Type B pancreatic cell (in vitro differentiated cells): ENCODE measurements around the gene SBF1. TPM values are rescaled to one million over a fixed set of nuclear protein-coding genes. Genes with fewer than 3 reads are reported as not detected.
A peak's percentile ranks its signal among the peaks of the same experiment; 100 is the strongest.

Experiments used
- DNase-seq: peaks from one replicate; pipeline ENCODE4 v3.0.0; 2021; ENCODE audit warnings: mixed read lengths; ENCODE audit not compliant: unreplicated experiment; ENCODE audit errors: extremely low spot score
- H3K27ac Mint-ChIP-seq: 2 replicates; pipeline ENCODE4 v1.8.0; 2021; ENCODE audit warnings: mild to moderate bottlenecking, mixed read lengths
- H3K27me3 Mint-ChIP-seq: 2 replicates; pipeline ENCODE4 v1.8.0; 2021; ENCODE audit warnings: mixed read lengths
- H3K36me3 Mint-ChIP-seq: 2 replicates; pipeline ENCODE4 v1.8.0; 2021; ENCODE audit warnings: mixed read lengths
- H3K4me1 Mint-ChIP-seq: one replicate; pipeline ENCODE4 v1.8.0; 2021; ENCODE audit warnings: mixed read lengths; ENCODE audit not compliant: unreplicated experiment
- H3K4me3 Mint-ChIP-seq: 2 replicates; pipeline ENCODE4 v1.8.0; 2021; ENCODE audit warnings: mild to moderate bottlenecking, mixed read lengths
- H3K9me3 Mint-ChIP-seq: 2 replicates; pipeline ENCODE4 v1.8.0; 2021; ENCODE audit warnings: mixed read lengths
- total RNA-seq: library from RNA; stranded (reverse); gene quantifications from 2 replicates; pipeline ENCODE4 v1.2.1, GENCODE V29; 2021; ENCODE audit warnings: low replicate concordance
- TF ChIP-seq, protein P1 (sequence below): fragments of 200-600 bp; sonication (generic); conservative IDR thresholded peaks from 2 replicates; pipeline ENCODE4 v1.5.0; 2021; ENCODE audit warnings: antibody characterized with exemption, mild to moderate bottlenecking

Gene SBF1
- total RNA-seq, 1 donor from 2014 or later = 119 TPM

- H3K27me3 Mint-ChIP-seq = peaks cover 38% of the 10 kb centered on the region
- H3K4me1 Mint-ChIP-seq = peaks cover 27% of the 10 kb centered on the region
- no peaks in the 10 kb centered on the region for H3K9me3 Mint-ChIP-seq
- TF ChIP-seq, protein P1, sequence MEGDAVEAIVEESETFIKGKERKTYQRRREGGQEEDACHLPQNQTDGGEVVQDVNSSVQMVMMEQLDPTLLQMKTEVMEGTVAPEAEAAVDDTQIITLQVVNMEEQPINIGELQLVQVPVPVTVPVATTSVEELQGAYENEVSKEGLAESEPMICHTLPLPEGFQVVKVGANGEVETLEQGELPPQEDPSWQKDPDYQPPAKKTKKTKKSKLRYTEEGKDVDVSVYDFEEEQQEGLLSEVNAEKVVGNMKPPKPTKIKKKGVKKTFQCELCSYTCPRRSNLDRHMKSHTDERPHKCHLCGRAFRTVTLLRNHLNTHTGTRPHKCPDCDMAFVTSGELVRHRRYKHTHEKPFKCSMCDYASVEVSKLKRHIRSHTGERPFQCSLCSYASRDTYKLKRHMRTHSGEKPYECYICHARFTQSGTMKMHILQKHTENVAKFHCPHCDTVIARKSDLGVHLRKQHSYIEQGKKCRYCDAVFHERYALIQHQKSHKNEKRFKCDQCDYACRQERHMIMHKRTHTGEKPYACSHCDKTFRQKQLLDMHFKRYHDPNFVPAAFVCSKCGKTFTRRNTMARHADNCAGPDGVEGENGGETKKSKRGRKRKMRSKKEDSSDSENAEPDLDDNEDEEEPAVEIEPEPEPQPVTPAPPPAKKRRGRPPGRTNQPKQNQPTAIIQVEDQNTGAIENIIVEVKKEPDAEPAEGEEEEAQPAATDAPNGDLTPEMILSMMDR = no peak
- H3K4me3 Mint-ChIP-seq = peak overlapping the region; percentile 31
- no peak for DNase-seq
- H3K27ac Mint-ChIP-seq = no peak overlapping the region
- peaks cover 4% of the 10 kb centered on the region for H3K36me3 Mint-ChIP-seq
These were observed 3.1 kb upstream of the SBF1 start for GRCh38 chr22:50477923-50478322.

- H3K27ac Mint-ChIP-seq = peak overlapping the region; percentile 77
These were observed 2.0 kb upstream of the SBF1 start for GRCh38 chr22:50476868-50477267.

GRCh38 chr22:50475652-50476002 is 792 bp upstream of the SBF1 start:
- Mint-ChIP-seq H3K36me3 (peaks cover 4% of the 10 kb centered on the region), H3K9me3 (no peaks in the 10 kb centered on the region), H3K27me3 (peaks cover 34% of the 10 kb centered on the region), H3K27ac (peak overlapping the region; percentile 77), H3K4me1 (peaks cover 37% of the 10 kb centered on the region), H3K4me3 (peak overlapping the region; percentile 73)
- TF ChIP-seq, protein P1 = no peak
- no peak for DNase-seq

More at GRCh38 chr22:50476868-50477267, 2.0 kb upstream of the SBF1 start:
- Mint-ChIP-seq H3K36me3 (peaks cover 4% of the 10 kb centered on the region), H3K4me3 (peak overlapping the region; percentile 73), H3K27me3 (peaks cover 38% of the 10 kb centered on the region), H3K4me1 (peaks cover 34% of the 10 kb centered on the region), H3K9me3 (no peaks in the 10 kb centered on the region)
- DNase-seq = no peak
- TF ChIP-seq, protein P1 = no peak

- Mint-ChIP-seq H3K27me3 (peaks cover 18% of the 10 kb centered on the region), H3K9me3 (no peaks in the 10 kb centered on the region), H3K36me3 (peaks cover 4% of the 10 kb centered on the region), H3K4me1 (peaks cover 40% of the 10 kb centered on the region), H3K27ac (peak overlapping the region; percentile 85), H3K4me3 (peak overlapping the region; percentile 94)
- TF ChIP-seq, protein P1 = no peak
- DNase-seq = no peak
These were observed 772 bp downstream of the SBF1 start for GRCh38 chr22:50473855-50474671.

DNA sequence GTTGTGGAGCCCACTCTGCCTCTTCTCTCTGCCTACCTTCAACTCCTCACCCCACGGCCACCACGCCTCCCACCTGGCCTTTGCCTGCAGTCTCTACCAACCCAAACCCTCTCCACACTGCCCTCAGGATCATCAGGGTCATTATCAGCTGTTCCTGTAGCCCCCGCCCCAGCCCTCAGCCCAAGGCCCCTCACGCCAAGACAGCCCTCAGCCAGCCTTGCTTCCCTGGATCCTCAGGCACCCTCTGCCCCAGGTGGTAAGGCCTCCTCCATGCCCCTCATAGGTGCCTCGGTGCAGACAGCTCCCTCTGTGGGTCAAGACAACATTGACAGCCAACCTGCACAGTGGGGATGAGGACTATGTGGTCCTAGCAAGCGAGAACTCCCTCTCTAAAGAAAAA is 1.7 kb downstream of the SBF1 start:
- Mint-ChIP-seq H3K4me3 (peak overlapping the region; percentile 94), H3K36me3 (peaks cover 4% of the 10 kb centered on the region), H3K27me3 (peaks cover 10% of the 10 kb centered on the region), H3K4me1 (peaks cover 40% of the 10 kb centered on the region), H3K27ac (peak overlapping the region; percentile 85), H3K9me3 (no peaks in the 10 kb centered on the region)
- DNase-seq = no peak
- TF ChIP-seq, protein P1 = peak; percentile 30
